ENCODE data around the gene NFKBIE.
"Not testable (repeated sequence)": the region's sequence is repeated elsewhere in the genome, so short reads cannot be mapped to it uniquely, and the experiment has no call there.

Gene NFKBIE

DNA sequence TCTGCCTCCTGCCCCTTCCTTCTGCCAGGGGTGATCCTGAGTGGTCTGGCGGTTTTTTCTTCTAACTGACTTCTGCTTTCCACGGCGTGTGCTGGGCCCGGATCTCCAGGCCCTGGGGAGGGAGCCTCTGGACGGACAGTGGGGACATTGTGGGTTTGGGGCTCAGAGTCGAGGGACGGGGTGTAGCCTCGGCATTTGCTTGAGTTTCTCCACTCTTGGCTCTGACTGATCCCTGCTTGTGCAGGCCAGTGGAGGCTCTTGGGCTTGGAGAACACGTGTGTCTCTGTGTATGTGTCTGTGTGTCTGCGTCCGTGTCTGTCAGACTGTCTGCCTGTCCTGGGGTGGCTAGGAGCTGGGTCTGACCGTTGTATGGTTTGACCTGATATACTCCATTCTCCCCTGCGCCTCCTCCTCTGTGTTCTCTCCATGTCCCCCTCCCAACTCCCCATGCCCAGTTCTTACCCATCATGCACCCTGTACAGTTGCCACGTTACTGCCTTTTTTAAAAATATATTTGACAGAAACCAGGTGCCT is 31.7 kb downstream of the NFKBIE start:
- Mint-ChIP-seq H3K4me3 (no peak overlapping the region), H3K36me3 (peaks cover 12% of the 10 kb centered on the region), H3K4me1 (peaks cover 14% of the 10 kb centered on the region), H3K9me3 (no peaks in the 10 kb centered on the region), H3K27ac (no peak overlapping the region), H3K27me3 (no peaks in the 10 kb centered on the region)

DNA sequence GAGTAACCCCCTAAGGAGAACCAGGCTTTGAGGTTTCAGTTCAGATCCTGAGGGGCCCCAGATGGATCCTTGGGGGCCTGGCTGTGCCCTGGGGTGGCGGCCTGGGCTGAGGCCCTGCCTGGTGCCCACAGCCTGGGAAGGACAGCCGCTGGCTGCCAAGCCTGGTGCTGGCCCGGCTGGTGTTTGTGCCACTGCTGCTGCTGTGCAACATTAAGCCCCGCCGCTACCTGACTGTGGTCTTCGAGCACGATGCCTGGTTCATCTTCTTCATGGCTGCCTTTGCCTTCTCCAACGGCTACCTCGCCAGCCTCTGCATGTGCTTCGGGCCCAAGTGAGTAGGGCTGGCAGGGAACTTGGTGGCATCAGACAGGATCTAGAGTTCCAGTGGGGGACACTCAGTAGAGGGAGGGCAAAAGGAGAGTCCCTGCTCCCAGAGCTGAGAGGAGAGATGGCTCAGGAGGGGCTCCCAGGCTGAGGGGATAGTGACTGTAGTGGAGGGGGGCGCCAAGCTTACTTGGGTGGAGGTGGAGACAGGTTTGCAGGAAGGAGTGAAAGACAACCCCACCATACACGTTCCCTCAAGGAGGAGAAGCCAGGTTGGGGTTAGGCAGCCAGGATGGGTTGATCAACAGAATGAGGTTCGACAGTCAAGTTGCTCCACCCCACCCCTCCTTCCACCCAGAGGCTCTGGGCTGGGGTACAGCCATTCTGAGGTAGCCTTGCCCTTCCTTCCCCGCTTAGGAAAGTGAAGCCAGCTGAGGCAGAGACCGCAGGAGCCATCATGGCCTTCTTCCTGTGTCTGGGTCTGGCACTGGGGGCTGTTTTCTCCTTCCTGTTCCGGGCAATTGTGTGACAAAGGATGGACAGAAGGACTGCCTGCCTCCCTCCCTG is 32.4 kb downstream of the NFKBIE start:
- Mint-ChIP-seq H3K4me1 (peaks cover 7% of the 10 kb centered on the region), H3K4me3 (no peak overlapping the region), H3K27me3 (no peaks in the 10 kb centered on the region), H3K27ac (peak overlapping the region; percentile 62), H3K9me3 (no peaks in the 10 kb centered on the region), H3K36me3 (peaks cover 12% of the 10 kb centered on the region)

- H3K27me3 Mint-ChIP-seq, H3K4me3 Mint-ChIP-seq, H3K9me3 Mint-ChIP-seq, H3K27ac Mint-ChIP-seq, H3K4me1 Mint-ChIP-seq: not testable (repeated sequence)
- peaks cover 12% of the 10 kb centered on the region for H3K36me3 Mint-ChIP-seq
These were observed 33.9 kb downstream of the NFKBIE start for GRCh38 chr6:44231426-44231825.

- peaks cover 10% of the 10 kb centered on the region for H3K36me3 Mint-ChIP-seq
- H3K27ac Mint-ChIP-seq = no peak overlapping the region
- no peak overlapping the region for H3K4me3 Mint-ChIP-seq
- H3K27me3 Mint-ChIP-seq = no peaks in the 10 kb centered on the region
- H3K4me1 Mint-ChIP-seq = peaks cover 4% of the 10 kb centered on the region
- no peaks in the 10 kb centered on the region for H3K9me3 Mint-ChIP-seq
These were observed 35.2 kb downstream of the NFKBIE start for GRCh38 chr6:44230034-44230675.

DNA sequence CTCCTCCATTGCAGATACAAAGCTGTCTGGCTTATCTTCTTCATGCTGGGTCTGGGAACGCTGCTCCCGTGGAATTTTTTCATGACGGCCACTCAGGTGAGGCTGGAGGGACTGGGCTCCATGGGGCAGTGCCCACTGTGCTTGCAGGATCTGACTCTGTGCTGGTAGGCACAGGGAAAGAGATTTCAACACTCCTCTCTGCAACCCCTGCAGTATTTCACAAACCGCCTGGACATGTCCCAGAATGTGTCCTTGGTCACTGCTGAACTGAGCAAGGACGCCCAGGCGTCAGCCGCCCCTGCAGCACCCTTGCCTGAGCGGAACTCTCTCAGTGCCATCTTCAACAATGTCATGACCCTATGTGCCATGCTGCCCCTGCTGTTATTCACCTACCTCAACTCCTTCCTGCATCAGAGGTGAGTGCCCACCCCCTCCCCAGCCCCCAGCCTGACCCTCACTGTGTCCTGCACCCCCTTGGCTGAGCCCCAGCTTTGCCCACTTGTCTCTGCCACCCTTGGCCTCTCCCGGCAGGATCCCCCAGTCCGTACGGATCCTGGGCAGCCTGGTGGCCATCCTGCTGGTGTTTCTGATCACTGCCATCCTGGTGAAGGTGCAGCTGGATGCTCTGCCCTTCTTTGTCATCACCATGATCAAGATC is 35.8 kb downstream of the NFKBIE start:
- no peak overlapping the region for H3K27ac Mint-ChIP-seq
- H3K4me1 Mint-ChIP-seq = peaks cover 9% of the 10 kb centered on the region

DNA sequence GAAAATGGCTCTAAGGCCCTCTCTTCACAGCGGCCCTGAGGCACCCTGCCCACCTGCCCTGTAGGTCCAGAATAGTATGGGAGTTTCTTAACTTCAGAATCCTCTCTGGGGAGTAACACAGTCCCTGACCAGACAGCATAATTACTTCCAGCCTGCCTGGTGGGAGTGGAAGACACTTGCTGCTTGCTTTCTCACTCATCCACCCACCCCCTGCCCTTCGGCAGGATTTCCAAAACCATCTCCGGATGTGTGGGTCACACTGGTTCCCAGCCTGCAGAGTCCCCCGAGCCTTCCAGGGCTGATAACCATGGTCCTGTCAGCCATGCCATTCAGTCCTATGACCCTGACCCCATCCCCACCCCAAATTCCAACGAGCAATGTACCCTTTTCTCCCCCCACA is 36.5 kb downstream of the NFKBIE start:
- no peak overlapping the region for H3K4me3 Mint-ChIP-seq
- H3K27ac Mint-ChIP-seq = no peak overlapping the region
- no peaks in the 10 kb centered on the region for H3K9me3 Mint-ChIP-seq
- peaks cover 15% of the 10 kb centered on the region for H3K4me1 Mint-ChIP-seq
- H3K27me3 Mint-ChIP-seq = no peaks in the 10 kb centered on the region
- H3K36me3 Mint-ChIP-seq = peaks cover 13% of the 10 kb centered on the region

More for the DNA sequence above, 35.8 kb downstream of the NFKBIE start:
- Mint-ChIP-seq H3K27me3 (no peaks in the 10 kb centered on the region), H3K4me3 (no peak overlapping the region), H3K36me3 (peaks cover 12% of the 10 kb centered on the region), H3K9me3 (no peaks in the 10 kb centered on the region)

GRCh38 chr6:44228433-44228832 is 36.9 kb downstream of the NFKBIE start:
- Mint-ChIP-seq H3K36me3 (peaks cover 13% of the 10 kb centered on the region), H3K4me3 (no peak overlapping the region), H3K27ac (no peak overlapping the region), H3K9me3 (no peaks in the 10 kb centered on the region), H3K4me1 (peaks cover 15% of the 10 kb centered on the region), H3K27me3 (no peaks in the 10 kb centered on the region)

GRCh38 chr6:44228031-44228430 is 37.3 kb downstream of the NFKBIE start:
- Mint-ChIP-seq H3K27ac (no peak overlapping the region), H3K4me1 (peaks cover 16% of the 10 kb centered on the region), H3K27me3 (no peaks in the 10 kb centered on the region), H3K4me3 (no peak overlapping the region), H3K36me3 (peaks cover 13% of the 10 kb centered on the region), H3K9me3 (no peaks in the 10 kb centered on the region)

- Mint-ChIP-seq H3K4me3 (no peak overlapping the region), H3K27ac (no peak overlapping the region), H3K27me3 (no peaks in the 10 kb centered on the region), H3K9me3 (no peaks in the 10 kb centered on the region), H3K4me1 (peaks cover 24% of the 10 kb centered on the region), H3K36me3 (peaks cover 9% of the 10 kb centered on the region)
These were observed 38.1 kb downstream of the NFKBIE start for GRCh38 chr6:44227148-44227793.

DNA sequence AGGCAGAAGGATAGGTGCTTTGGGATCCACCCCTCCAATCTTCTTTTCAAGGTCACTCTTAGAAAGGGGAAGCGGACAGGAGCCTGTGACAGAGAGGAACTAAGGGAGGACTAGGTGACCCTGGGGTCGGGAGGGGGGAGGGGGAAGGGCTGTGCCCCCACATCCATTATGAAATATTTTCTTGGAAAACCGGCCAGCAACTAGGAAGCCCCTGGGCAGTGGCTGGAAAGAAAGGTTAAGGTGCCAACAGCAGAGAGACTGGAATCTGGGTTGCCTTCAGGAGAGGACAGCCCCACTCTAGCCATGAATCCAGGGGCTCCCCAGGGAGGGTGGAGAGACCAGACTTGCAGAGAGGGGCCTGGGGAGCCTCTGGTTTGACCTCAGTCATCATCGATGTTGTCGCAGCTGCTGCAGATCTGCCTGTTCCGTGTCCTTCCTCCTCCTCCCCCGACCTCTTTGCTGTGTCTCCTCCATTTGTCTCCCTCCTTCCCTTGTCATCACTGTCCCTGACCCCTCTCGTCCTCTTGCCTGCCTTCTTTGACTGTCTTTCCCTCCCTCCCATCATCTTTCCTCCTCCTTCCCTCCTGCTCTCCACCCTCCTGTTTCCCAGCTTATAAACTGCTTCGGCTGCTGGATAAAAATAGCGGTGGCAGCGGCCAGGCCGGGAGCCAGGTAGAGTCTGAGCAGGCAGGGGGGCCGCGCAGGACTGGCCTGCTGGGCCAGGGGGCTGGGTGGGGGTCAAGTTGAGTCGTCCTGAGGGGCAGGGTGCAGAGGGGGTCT is 38.8 kb downstream of the NFKBIE start:
- H3K4me1 Mint-ChIP-seq = peaks cover 25% of the 10 kb centered on the region
- H3K27me3 Mint-ChIP-seq = no peaks in the 10 kb centered on the region
- peaks cover 7% of the 10 kb centered on the region for H3K36me3 Mint-ChIP-seq
- no peaks in the 10 kb centered on the region for H3K9me3 Mint-ChIP-seq
- H3K27ac Mint-ChIP-seq = no peak overlapping the region
- H3K4me3 Mint-ChIP-seq = no peak overlapping the region

DNA sequence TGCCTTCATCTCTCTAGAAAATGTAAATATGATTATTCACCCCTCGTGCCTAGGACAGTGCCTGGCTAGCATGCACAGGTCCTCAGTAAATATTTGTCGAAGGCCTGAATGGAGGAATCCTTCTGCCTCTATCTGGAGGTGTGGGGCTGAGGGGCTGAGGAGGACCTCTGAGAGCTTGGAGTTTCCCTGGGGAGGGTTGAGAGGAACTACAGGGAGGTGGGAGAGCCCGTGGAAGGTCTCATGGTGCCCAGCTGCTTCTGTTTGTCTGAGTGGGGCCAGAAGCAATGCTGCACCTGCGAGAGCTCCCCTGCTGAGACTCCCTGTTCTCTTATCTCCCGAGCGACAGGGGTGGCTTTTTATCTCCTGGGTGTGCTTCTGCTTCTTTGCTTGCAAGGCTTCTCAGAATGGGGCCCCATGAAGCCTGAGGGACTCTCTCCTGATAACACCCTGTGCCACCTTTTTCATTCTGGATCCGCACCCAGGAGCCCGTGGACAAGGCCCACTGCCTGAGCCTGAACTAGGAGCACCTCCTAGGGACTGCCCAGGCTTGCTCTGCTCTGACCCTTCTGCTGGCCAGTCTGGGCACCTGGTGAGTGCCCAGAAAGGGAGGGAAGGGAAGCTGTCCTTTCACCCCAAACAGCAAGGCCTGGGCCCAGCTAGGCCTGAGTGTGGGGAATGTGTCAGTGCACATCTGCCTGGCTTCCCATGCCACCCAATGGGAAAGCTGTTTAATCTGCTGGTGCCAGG is 39.6 kb downstream of the NFKBIE start:
- H3K4me1 Mint-ChIP-seq = peaks cover 30% of the 10 kb centered on the region
- H3K27ac Mint-ChIP-seq = no peak overlapping the region
- H3K9me3 Mint-ChIP-seq = no peaks in the 10 kb centered on the region
- H3K4me3 Mint-ChIP-seq = peak overlapping the region; percentile 47
- no peaks in the 10 kb centered on the region for H3K27me3 Mint-ChIP-seq
- peaks cover 3% of the 10 kb centered on the region for H3K36me3 Mint-ChIP-seq

GRCh38 chr6:44224965-44225305 is 40.4 kb downstream of the NFKBIE start:
- H3K27ac Mint-ChIP-seq = no peak overlapping the region
- H3K27me3 Mint-ChIP-seq = no peaks in the 10 kb centered on the region
- H3K4me3 Mint-ChIP-seq = peak overlapping the region; percentile 93
- H3K4me1 Mint-ChIP-seq = peaks cover 30% of the 10 kb centered on the region
- no peaks in the 10 kb centered on the region for H3K9me3 Mint-ChIP-seq
- peaks cover 3% of the 10 kb centered on the region for H3K36me3 Mint-ChIP-seq

- H3K27ac Mint-ChIP-seq = peak overlapping the region; percentile 82
- H3K4me1 Mint-ChIP-seq = peaks cover 30% of the 10 kb centered on the region
- H3K9me3 Mint-ChIP-seq = no peaks in the 10 kb centered on the region
- H3K36me3 Mint-ChIP-seq = peaks cover 3% of the 10 kb centered on the region
- peak overlapping the region; percentile 93 for H3K4me3 Mint-ChIP-seq
- H3K27me3 Mint-ChIP-seq = no peaks in the 10 kb centered on the region
These were observed 41.1 kb downstream of the NFKBIE start for GRCh38 chr6:44224029-44224964.

Measured in activated naive CD4-positive, alpha-beta T cell treated with anti-CD3 and anti-CD28 coated beads, Interleukin-2, amount 50 U/mL, for 24 hours (primary cell).